HG03066 (cell line): Measurements from ENCODE around the gene ART5.

Source experiments
- ATAC-seq: cut with Tn5 transposase; IDR thresholded peaks from one replicate; pipeline ENCODE4 v1.9.1; 2021; ENCODE audit warnings: low read depth; ENCODE audit not compliant: unreplicated experiment

ART5 gene

GRCh38 chr11:3641701-3642070 is at the start of gene ART5:
Gene ART5, minus strand, starts transcription at chr11:3641992. Its CDS starts 130 bp downstream, at chr11:3641862.
- no peak for ATAC-seq

GRCh38 chr11:3686751-3687150 is 45.0 kb upstream of the ART5 start:
- ATAC-seq, result no peak

- no peak for ATAC-seq
These were observed 44.1 kb upstream of the ART5 start for GRCh38 chr11:3685923-3686322.

- ATAC-seq, result no peak
These were observed 43.0 kb upstream of the ART5 start for GRCh38 chr11:3684819-3685172.

- no peak for ATAC-seq
These were observed 42.5 kb upstream of the ART5 start for GRCh38 chr11:3684129-3684818.

- no peak for ATAC-seq
These were observed 41.2 kb upstream of the ART5 start for GRCh38 chr11:3683039-3683438.

GRCh38 chr11:3679077-3679476 is 37.3 kb upstream of the ART5 start:
- no peak for ATAC-seq

- no peak for ATAC-seq
These were observed 34.2 kb upstream of the ART5 start for GRCh38 chr11:3675971-3676370.

- no peak for ATAC-seq
These were observed 32.4 kb upstream of the ART5 start for GRCh38 chr11:3674189-3674588.

GRCh38 chr11:3671334-3672254 is 29.8 kb upstream of the ART5 start, which contains the start of gene CHRNA10:
Gene CHRNA10, minus strand, starts transcription at chr11:3671384. Its CDS starts 72 bp downstream, at chr11:3671312.
- no peak for ATAC-seq

- ATAC-seq, result no peak
These were observed 28.0 kb upstream of the ART5 start for GRCh38 chr11:3669742-3670183.

- ATAC-seq, result no peak
These were observed 27.3 kb upstream of the ART5 start for GRCh38 chr11:3669128-3669527.

GRCh38 chr11:3667149-3668035 is 25.6 kb upstream of the ART5 start:
- no peak for ATAC-seq

- ATAC-seq, result no peak
These were observed 24.3 kb upstream of the ART5 start for GRCh38 chr11:3666023-3666530.

GRCh38 chr11:3665336-3666022 is 23.7 kb upstream of the ART5 start:
- no peak for ATAC-seq

GRCh38 chr11:3664032-3664630 is 22.3 kb upstream of the ART5 start:
- no peak for ATAC-seq

GRCh38 chr11:3662856-3663255 is 21.1 kb upstream of the ART5 start:
- no peak for ATAC-seq

- no peak for ATAC-seq
These were observed 19.2 kb upstream of the ART5 start for GRCh38 chr11:3660960-3661359.
